Measurements from ENCODE around the gene TMA7B. TPM values are rescaled to one million over a fixed set of nuclear protein-coding genes. Genes with fewer than 3 reads are reported as not detected.
A peak's percentile ranks its signal among the peaks of the same experiment; 100 is the strongest.

Gene TMA7B
- total RNA-seq, 3 donors from 2014 or later: 0.16 TPM; not detected in 2

- Histone ChIP-seq H3K4me1 (no peaks in the 10 kb centered on the region), H3K4me3 (no peak overlapping the region), H3K9me3 (no peaks in the 10 kb centered on the region), H3K27ac (no peak overlapping the region), H3K27me3 (no peaks in the 10 kb centered on the region), H3K36me3 (no peaks in the 10 kb centered on the region)
- TF ChIP-seq POLR2AphosphoS5 (IDR thresholded peaks at IDR 0.05) (no peak), POLR2A (IDR thresholded peaks at IDR 0.05) (no peak), CTCF (IDR thresholded peaks at IDR 0.05) (no peak)
- intact Hi-C loops (cut with DNase I; ENCODE audit: low total_unique reads): no loop called here
- DNase-seq (ENCODE audit: low spot score in 2 of 2): no peak
These were observed 44.9 kb upstream of the TMA7B start for GRCh38 chr22:39915295-39915726.

GRCh38 chr22:39916496-39916895 lies 43.7 kb upstream of the TMA7B start:
- intact Hi-C loops (cut with DNase I; ENCODE audit: low total_unique reads): no loop called here
- DNase-seq (ENCODE audit: low spot score in 2 of 2): no peak
- no peaks in the 10 kb centered on the region for H3K36me3 ChIP-seq
- TF ChIP-seq POLR2A (IDR thresholded peaks at IDR 0.05) (no peak), POLR2AphosphoS5 (IDR thresholded peaks at IDR 0.05) (no peak), CTCF (IDR thresholded peaks at IDR 0.05) (no peak)
- H3K9me3 ChIP-seq: no peaks in the 10 kb centered on the region
- no peak overlapping the region for H3K4me3 ChIP-seq
- no peaks in the 10 kb centered on the region for H3K4me1 ChIP-seq
- H3K27ac ChIP-seq: no peak overlapping the region
- H3K27me3 ChIP-seq: no peaks in the 10 kb centered on the region

- Histone ChIP-seq H3K27ac (no peak overlapping the region), H3K9me3 (no peaks in the 10 kb centered on the region), H3K4me3 (no peak overlapping the region), H3K36me3 (no peaks in the 10 kb centered on the region), H3K4me1 (no peaks in the 10 kb centered on the region), H3K27me3 (no peaks in the 10 kb centered on the region)
- TF ChIP-seq POLR2AphosphoS5 (IDR thresholded peaks at IDR 0.05): no peak
- TF ChIP-seq CTCF (IDR thresholded peaks at IDR 0.05): no peak
- TF ChIP-seq POLR2A (IDR thresholded peaks at IDR 0.05): no peak
- no peak for DNase-seq (ENCODE audit: low spot score in 2 of 2)
- intact Hi-C loops (cut with DNase I; ENCODE audit: low total_unique reads): no loop called here
These were observed 43.0 kb upstream of the TMA7B start for GRCh38 chr22:39917197-39917643.

GRCh38 chr22:39917776-39918495 lies 42.3 kb upstream of the TMA7B start:
- peak overlapping the region in 1 of 2 donors; percentile 43 for H3K27ac ChIP-seq
- TF ChIP-seq POLR2AphosphoS5 (IDR thresholded peaks at IDR 0.05): no peak
- no peak for TF ChIP-seq POLR2A (IDR thresholded peaks at IDR 0.05)
- TF ChIP-seq CTCF (IDR thresholded peaks at IDR 0.05): no peak
- no peaks in the 10 kb centered on the region for H3K4me1 ChIP-seq
- H3K9me3 ChIP-seq: no peaks in the 10 kb centered on the region
- no peaks in the 10 kb centered on the region for H3K36me3 ChIP-seq
- intact Hi-C loops (cut with DNase I; ENCODE audit: low total_unique reads): no loop called here
- DNase-seq (ENCODE audit: low spot score in 2 of 2): no peak
- H3K27me3 ChIP-seq: no peaks in the 10 kb centered on the region
- no peak overlapping the region for H3K4me3 ChIP-seq

GRCh38 chr22:39920134-39920743 lies 40.0 kb upstream of the TMA7B start:
- H3K4me3 ChIP-seq: no peak overlapping the region
- H3K4me1 ChIP-seq: no peaks in the 10 kb centered on the region
- intact Hi-C loops (cut with DNase I; ENCODE audit: low total_unique reads): no loop called here
- no peaks in the 10 kb centered on the region for H3K36me3 ChIP-seq
- DNase-seq (ENCODE audit: low spot score in 2 of 2): no peak
- TF ChIP-seq POLR2AphosphoS5 (IDR thresholded peaks at IDR 0.05) (no peak), POLR2A (IDR thresholded peaks at IDR 0.05) (no peak), CTCF (IDR thresholded peaks at IDR 0.05) (no peak)
- no peaks in the 10 kb centered on the region for H3K9me3 ChIP-seq
- no peaks in the 10 kb centered on the region for H3K27me3 ChIP-seq
- H3K27ac ChIP-seq: no peak overlapping the region
